ENCODE data around the gene GOLGA8S.
"Not testable (repeated sequence)": the region's sequence is repeated elsewhere in the genome, so short reads cannot be mapped to it uniquely, and the experiment has no call there.

Gene GOLGA8S

DNA sequence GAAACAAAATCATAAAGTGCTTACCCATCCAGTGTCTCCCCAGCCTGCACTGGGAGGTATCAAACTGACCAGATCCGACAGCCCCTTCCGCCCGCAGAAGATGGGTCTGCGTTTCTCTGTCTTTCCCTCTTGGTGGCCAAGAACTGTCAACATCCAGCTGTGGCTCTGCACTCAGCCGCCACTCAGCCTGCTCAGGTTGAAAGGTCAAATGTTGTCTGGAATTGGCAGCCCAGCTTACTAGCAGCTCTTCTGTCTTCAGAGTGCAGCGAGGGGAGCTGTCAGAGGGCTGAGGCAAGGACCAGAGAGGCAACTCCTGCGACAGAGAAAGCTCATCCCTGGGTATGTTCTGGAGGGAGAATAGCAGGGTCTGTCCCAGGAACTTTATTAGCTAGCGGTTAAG is 47.1 kb downstream of the GOLGA8S start:
- no peak for DNase-seq (ENCODE audit: low read depth, low spot score)
- no peak overlapping the region for H3K4me3 ChIP-seq (ENCODE audit: low read depth, low read length)
- in situ Hi-C loops (cut with HindIII; ENCODE audit: low sequenced_read_pairs), result no loop called here
- TF ChIP-seq, protein P1, sequence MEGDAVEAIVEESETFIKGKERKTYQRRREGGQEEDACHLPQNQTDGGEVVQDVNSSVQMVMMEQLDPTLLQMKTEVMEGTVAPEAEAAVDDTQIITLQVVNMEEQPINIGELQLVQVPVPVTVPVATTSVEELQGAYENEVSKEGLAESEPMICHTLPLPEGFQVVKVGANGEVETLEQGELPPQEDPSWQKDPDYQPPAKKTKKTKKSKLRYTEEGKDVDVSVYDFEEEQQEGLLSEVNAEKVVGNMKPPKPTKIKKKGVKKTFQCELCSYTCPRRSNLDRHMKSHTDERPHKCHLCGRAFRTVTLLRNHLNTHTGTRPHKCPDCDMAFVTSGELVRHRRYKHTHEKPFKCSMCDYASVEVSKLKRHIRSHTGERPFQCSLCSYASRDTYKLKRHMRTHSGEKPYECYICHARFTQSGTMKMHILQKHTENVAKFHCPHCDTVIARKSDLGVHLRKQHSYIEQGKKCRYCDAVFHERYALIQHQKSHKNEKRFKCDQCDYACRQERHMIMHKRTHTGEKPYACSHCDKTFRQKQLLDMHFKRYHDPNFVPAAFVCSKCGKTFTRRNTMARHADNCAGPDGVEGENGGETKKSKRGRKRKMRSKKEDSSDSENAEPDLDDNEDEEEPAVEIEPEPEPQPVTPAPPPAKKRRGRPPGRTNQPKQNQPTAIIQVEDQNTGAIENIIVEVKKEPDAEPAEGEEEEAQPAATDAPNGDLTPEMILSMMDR (IDR thresholded peaks at IDR 0.05; ENCODE audit: low read depth, low read length), result no peak

DNA sequence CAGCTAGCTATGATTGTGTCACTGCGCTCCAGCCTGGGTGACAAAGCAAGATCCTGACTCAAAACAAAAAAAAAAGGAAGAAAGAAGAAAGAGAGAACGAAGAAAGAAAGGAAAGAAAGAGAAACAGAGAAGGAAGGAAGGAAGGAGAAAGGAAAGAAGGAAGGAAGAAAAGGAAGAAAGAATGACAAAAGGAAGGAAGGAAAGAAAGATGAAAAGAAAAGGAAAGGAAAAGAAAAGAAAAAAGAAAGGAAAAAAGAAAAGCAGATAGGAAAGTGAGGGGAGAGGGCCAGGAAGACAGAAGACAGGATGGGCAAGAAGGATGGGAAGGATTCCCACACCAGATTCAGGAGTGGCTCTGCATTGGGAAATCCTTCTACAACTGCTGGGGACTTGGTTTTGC is 47.6 kb downstream of the GOLGA8S start:
- DNase-seq (ENCODE audit: low read depth, low spot score), result no peak
- in situ Hi-C loops (cut with HindIII; ENCODE audit: low sequenced_read_pairs), result no loop called here
- H3K4me3 ChIP-seq (ENCODE audit: low read depth, low read length), result no peak overlapping the region
- TF ChIP-seq, protein P1 (IDR thresholded peaks at IDR 0.05; ENCODE audit: low read depth, low read length), result no peak

DNA sequence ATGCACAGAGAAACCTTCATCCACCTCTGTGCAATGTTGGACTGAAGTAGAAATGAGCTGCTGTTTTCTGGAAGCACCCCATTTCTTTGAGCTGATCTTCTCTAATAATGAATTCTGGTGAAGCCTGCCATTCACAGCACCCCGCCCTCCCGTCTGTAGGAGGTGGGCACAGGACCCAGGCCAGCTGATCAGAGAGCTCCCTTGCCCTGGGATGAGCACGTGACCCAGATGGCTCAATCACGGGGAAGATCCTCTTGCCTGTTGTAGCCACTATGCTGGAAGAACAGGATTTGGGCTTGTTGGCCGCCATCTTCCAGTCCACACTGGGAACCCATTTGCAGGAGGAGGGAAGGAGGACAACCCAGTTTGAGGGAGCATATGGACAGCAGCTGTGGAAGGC is 48.0 kb downstream of the GOLGA8S start:
- DNase-seq (ENCODE audit: low read depth, low spot score), result no peak
- no peak overlapping the region for H3K4me3 ChIP-seq (ENCODE audit: low read depth, low read length)
- in situ Hi-C loops (cut with HindIII; ENCODE audit: low sequenced_read_pairs), result no loop called here
- TF ChIP-seq, protein P1 (IDR thresholded peaks at IDR 0.05; ENCODE audit: low read depth, low read length), result no peak

DNA sequence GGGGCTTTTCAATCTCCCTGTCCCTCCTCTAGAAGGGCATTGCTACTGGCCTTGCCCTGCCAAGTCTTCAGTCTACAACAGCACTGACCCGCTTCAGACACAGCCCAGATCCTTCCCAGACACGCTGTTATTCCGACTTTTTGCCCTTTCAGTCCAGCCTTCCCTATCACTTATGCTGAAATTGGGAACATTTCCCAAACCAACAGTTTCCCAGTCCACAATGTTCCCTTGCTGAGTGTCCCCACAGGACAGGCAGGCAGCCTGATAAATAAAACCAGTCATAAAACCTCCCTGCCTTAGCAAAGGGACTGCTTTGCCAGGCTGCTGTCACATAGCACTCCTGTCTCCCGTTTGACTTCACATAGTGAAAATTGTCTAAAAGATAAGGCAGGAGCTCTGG is 49.0 kb downstream of the GOLGA8S start:
- in situ Hi-C loops (cut with HindIII; ENCODE audit: low sequenced_read_pairs), result no loop called here
- TF ChIP-seq, protein P1 (IDR thresholded peaks at IDR 0.05; ENCODE audit: low read depth, low read length), result no peak
- H3K4me3 ChIP-seq (ENCODE audit: low read depth, low read length), result no peak overlapping the region
- DNase-seq (ENCODE audit: low read depth, low spot score), result no peak

DNA sequence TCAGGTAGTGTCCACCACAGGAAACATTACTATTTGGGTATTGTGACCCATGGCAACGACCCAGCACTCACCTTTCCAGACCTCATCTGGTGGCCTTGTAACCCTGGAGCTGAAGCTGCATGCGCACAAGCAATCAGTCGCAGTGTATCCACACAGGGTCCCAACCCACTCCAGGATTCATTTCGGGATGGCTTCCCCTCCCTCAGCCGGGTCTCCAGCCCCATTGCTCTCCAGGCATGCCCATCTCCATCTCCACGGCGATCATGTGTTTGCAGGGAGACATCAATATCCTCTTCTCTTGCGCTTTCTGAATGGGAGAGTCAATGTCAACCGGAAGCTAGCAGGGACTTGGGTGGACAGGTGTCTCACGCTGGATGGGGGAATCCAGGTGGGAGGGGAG is 57.3 kb downstream of the GOLGA8S start:
- TF ChIP-seq, protein P1 (IDR thresholded peaks at IDR 0.05; ENCODE audit: low read depth, low read length), result no peak
- H3K4me3 ChIP-seq (ENCODE audit: low read depth, low read length), result no peak overlapping the region
- in situ Hi-C loops (cut with HindIII; ENCODE audit: low sequenced_read_pairs), result no loop called here
- no peak for DNase-seq (ENCODE audit: low read depth, low spot score)

DNA sequence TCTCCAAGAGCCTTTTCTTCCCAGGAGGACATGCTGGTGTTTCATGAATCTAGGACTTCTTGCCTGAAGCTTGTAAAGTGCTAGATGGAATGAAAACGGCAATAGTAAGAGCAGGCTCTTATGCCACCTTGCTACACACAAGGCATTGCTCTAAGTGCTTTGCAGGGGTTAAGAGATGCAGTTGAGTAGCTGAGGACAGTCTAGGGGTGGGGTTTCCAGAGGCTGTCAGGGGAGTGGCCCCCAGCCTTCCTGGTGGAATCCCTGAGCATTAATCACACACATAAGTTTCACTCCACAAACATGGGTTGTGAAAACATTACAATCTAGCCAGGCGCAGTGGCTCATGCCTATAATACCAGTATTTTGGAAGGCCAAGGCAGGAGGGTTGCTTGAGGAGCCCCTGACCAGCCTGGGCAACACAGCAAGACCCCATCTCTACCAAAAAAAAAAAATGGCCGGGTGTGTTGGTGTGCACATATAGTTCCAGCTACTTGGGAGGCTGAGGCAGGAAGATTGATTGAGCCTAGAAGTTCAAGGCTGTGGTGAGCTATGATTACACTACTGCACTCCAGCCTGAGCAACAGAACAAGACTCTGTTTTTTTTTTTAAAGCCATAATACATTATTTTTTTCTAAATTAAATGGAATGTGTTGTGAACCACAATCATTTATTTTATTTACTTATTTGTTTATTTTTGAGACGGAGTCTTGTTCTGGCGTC is 58.5 kb downstream of the GOLGA8S start:
- in situ Hi-C loops (cut with HindIII; ENCODE audit: low sequenced_read_pairs); H3K4me3 ChIP-seq (ENCODE audit: low read depth, low read length); DNase-seq (ENCODE audit: low read depth, low spot score): not testable (repeated sequence)

All from astrocyte of the spinal cord (primary cell).